DMS 273 (cell line): ENCODE data around the gene ABCF3.
"Not testable (repeated sequence)": the region's sequence is repeated elsewhere in the genome, so short reads cannot be mapped to it uniquely, and the experiment has no call there.

Source experiments
- DNase-seq: peaks from one replicate; lab custom pipeline; 2025; ENCODE audit not compliant: unreplicated experiment; lab: John Stamatoyannopoulos, UW

ABCF3 gene

GRCh38 chr3:184186184-184186901 is at the start of gene ABCF3:
Gene ABCF3, plus strand, starts transcription at chr3:184186199. Its CDS starts 9 bp downstream, at chr3:184186208.
- DNase-seq = peak; percentile 76

- no peak for DNase-seq
Measured at GRCh38 chr3:184140436-184140835, 45.6 kb upstream of the ABCF3 start.

- DNase-seq = no peak
Measured at GRCh38 chr3:184142199-184142598, 43.8 kb upstream of the ABCF3 start.

GRCh38 chr3:184143327-184143726 is 42.7 kb upstream of the ABCF3 start:
- DNase-seq = no peak

GRCh38 chr3:184144505-184144904 is 41.5 kb upstream of the ABCF3 start:
- DNase-seq = no peak

GRCh38 chr3:184145111-184145524 is 40.9 kb upstream of the ABCF3 start:
- peak; percentile 97 for DNase-seq

- no peak for DNase-seq
Measured at GRCh38 chr3:184145751-184146270, 40.2 kb upstream of the ABCF3 start.

GRCh38 chr3:184148076-184148475 is 37.9 kb upstream of the ABCF3 start:
- no peak for DNase-seq

GRCh38 chr3:184149123-184149522 is 36.9 kb upstream of the ABCF3 start:
- DNase-seq = no peak

GRCh38 chr3:184149770-184150169 is 36.2 kb upstream of the ABCF3 start:
- DNase-seq = peak; percentile 50

GRCh38 chr3:184154885-184155643 is 30.9 kb upstream of the ABCF3 start, which contains the start of gene DVL3:
Gene DVL3, plus strand, starts transcription at chr3:184155377. Its CDS starts 259 bp downstream, at chr3:184155636.
- peak; percentile 92 for DNase-seq

- peak; percentile 82 for DNase-seq
Measured at GRCh38 chr3:184155644-184156521, 30.1 kb upstream of the ABCF3 start.

- DNase-seq = peak; percentile 75
Measured at GRCh38 chr3:184156522-184156955, 29.5 kb upstream of the ABCF3 start.

GRCh38 chr3:184157206-184157605 is 28.8 kb upstream of the ABCF3 start:
- no peak for DNase-seq

- no peak for DNase-seq
Measured at GRCh38 chr3:184158404-184158803, 27.6 kb upstream of the ABCF3 start.

GRCh38 chr3:184160456-184160855 is 25.5 kb upstream of the ABCF3 start:
- no peak for DNase-seq

GRCh38 chr3:184162571-184163070 is 23.4 kb upstream of the ABCF3 start:
- DNase-seq = not testable (repeated sequence)

- DNase-seq = no peak
Measured at GRCh38 chr3:184164648-184165330, 21.2 kb upstream of the ABCF3 start.

- no peak for DNase-seq
Measured at GRCh38 chr3:184165543-184165942, 20.5 kb upstream of the ABCF3 start.

- no peak for DNase-seq
Measured at GRCh38 chr3:184166671-184167070, 19.3 kb upstream of the ABCF3 start.
